Panc1 (cell line): ENCODE data around the gene C1QTNF12. TPM values are rescaled to one million over a fixed set of nuclear protein-coding genes. Genes with fewer than 3 reads are reported as not detected.
"Not testable (repeated sequence)": the region's sequence is repeated elsewhere in the genome, so short reads cannot be mapped to it uniquely, and the experiment has no call there.

Experiments used
- ATAC-seq: fragments of 200-7000 bp; cut with Tn5 transposase; 2 replicates; pipeline ENCODE4 v1.9.1; 2020; ENCODE audit warnings: mild to moderate bottlenecking, moderate library complexity
- BruUV-seq: library from RNA; stranded (reverse); fragments of 400-500 nt; replicated peaks from 2 replicates; lab custom pipeline; 2021; lab: Mats Ljungman, UMichigan
- CTCF ChIA-PET: fragments of 300-600 bp; sonication (Branson Sonifier 250); formaldehyde crosslinking; loops from one replicate; lab custom pipeline; 2022; ENCODE audit warnings: antibody characterized with exemption; lab: Charles Lee
- POLR2A ChIA-PET: fragments of 300-600 bp; sonication (Branson Sonifier 250); formaldehyde crosslinking; loops from one replicate; lab custom pipeline; 2022; ENCODE audit warnings: antibody characterized with exemption; lab: Charles Lee
- DNase-seq: peaks from one replicate; pipeline ENCODE4 v3.0.0-alpha.2; 2010; ENCODE audit warnings: low read depth, low spot score
- H3K27ac ChIP-seq: 2 replicates; pipeline ENCODE4 v1.5.1; 2011; ENCODE audit warnings: mild to moderate bottlenecking, low read length, inconsistent platforms
- H3K27me3 ChIP-seq: fragments of 200-500 bp; sonication (Bioruptor generic); 2 replicates; pipeline ENCODE4 v1.6.0; 2014; ENCODE audit warnings: low read length, inconsistent platforms; ENCODE audit not compliant: control insufficient read depth, insufficient read depth
- H3K36me3 ChIP-seq: fragments of 200-500 bp; sonication (Bioruptor generic); 2 replicates; pipeline ENCODE4 v1.5.1; 2014; ENCODE audit warnings: inconsistent platforms, mild to moderate bottlenecking, low read length, moderate library complexity; ENCODE audit not compliant: control insufficient read depth, insufficient read depth
- H3K4me1 ChIP-seq: 2 replicates; pipeline ENCODE4 v1.5.1; 2011; ENCODE audit warnings: inconsistent platforms, mild to moderate bottlenecking, low read length, moderate library complexity; ENCODE audit not compliant: control insufficient read depth, insufficient read depth
- H3K4me3 ChIP-seq, 2 experiments: 2 replicates each; pipeline ENCODE4 v1.5.1; 2011 to 2012; ENCODE audit warnings: low read depth in 2 of 2, low read length in 2 of 2, mild to moderate bottlenecking in 2 of 2, inconsistent platforms in 1 of 2, moderate library complexity in 1 of 2
- H3K9me3 ChIP-seq: fragments of 200-500 bp; sonication (Bioruptor generic); 2 replicates; pipeline ENCODE4 v1.5.1; 2014; ENCODE audit warnings: low read depth, mild to moderate bottlenecking, inconsistent platforms, low read length, moderate library complexity; ENCODE audit not compliant: control insufficient read depth, insufficient read depth
- POLR2AphosphoS5 ChIP-seq: IDR thresholded peaks from 2 replicates; pipeline ENCODE4 v1.6.1; 2012; ENCODE audit warnings: mild to moderate bottlenecking, low read depth, low read length, moderate library complexity
- SIN3A ChIP-seq: IDR thresholded peaks from 2 replicates; pipeline ENCODE4 v1.6.1; 2012; ENCODE audit warnings: low read depth, mild to moderate bottlenecking, low read length, moderate library complexity, borderline replicate concordance; ENCODE audit not compliant: insufficient read depth
- TCF7L2 ChIP-seq: IDR thresholded peaks from 2 replicates; pipeline ENCODE4 v1.6.1; 2011; ENCODE audit warnings: mild to moderate bottlenecking, low read depth, low read length, inconsistent platforms
- in situ Hi-C: cut with HindIII; loops from 2 replicates; pipeline ENCODE4 v1.10.0; 2016; ENCODE audit warnings: low sequenced_read_pairs, low pct_unique_long_range_greater_than_20kb
- intact Hi-C: fragments of 100-400 bp; cut with micrococcal nuclease; formaldehyde crosslinking; loops from one replicate; pipeline ENCODE4 v1.10.0; 2022; ENCODE audit not compliant: unreplicated experiment
- total RNA-seq: library from RNA; stranded (reverse); gene quantifications from one replicate; pipeline ENCODE4 v1.2.1, GENCODE V29; 2021; ENCODE audit not compliant: unreplicated experiment
- TF ChIP-seq, protein P1 (sequence below), 2 experiments: IDR thresholded peaks; 2 replicates each; pipeline ENCODE4 v1.6.1; 2011 to 2012; ENCODE audit warnings: low read depth in 2 of 2, control low read depth in 1 of 2, low read length in 1 of 2, mild to moderate bottlenecking in 1 of 2, moderate library complexity in 1 of 2; ENCODE audit not compliant: insufficient read depth in 1 of 2
- TF ChIP-seq, protein P2 (sequence below): fragments of 450-650 bp; IDR thresholded peaks from 2 replicates; pipeline ENCODE4 v1.5.1; 2017; ENCODE audit warnings: mild to moderate bottlenecking

The C1QTNF12 gene
- total RNA-seq, 1 experiment from 2014 or later = 41.4 TPM

DNA sequence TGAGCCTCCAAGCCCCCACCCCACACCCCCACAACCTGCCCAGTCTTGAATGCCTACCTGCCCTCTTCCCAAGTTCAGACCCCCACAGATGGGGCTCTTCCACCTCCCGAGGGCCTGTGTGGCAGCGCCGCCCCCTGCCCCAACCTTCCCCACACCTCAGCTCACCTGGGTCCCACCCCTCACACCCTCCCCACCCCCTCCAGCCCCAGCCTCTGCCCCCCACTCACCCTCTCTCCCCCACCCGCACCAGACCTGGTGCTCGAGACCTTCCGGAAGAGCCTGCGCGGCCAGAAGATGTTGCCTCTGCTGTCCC lies 49.4 kb downstream of the C1QTNF12 start:
- H3K4me3 ChIP-seq = no peak overlapping the region
- H3K36me3 ChIP-seq = no peaks in the 10 kb centered on the region
- no peaks in the 10 kb centered on the region for H3K4me1 ChIP-seq
- CTCF ChIA-PET = no interaction called here
- no TSS peak for BruUV-seq
- TF ChIP-seq TCF7L2 (no peak), POLR2AphosphoS5 (no peak), SIN3A (no peak)
- TF ChIP-seq, protein P1, sequence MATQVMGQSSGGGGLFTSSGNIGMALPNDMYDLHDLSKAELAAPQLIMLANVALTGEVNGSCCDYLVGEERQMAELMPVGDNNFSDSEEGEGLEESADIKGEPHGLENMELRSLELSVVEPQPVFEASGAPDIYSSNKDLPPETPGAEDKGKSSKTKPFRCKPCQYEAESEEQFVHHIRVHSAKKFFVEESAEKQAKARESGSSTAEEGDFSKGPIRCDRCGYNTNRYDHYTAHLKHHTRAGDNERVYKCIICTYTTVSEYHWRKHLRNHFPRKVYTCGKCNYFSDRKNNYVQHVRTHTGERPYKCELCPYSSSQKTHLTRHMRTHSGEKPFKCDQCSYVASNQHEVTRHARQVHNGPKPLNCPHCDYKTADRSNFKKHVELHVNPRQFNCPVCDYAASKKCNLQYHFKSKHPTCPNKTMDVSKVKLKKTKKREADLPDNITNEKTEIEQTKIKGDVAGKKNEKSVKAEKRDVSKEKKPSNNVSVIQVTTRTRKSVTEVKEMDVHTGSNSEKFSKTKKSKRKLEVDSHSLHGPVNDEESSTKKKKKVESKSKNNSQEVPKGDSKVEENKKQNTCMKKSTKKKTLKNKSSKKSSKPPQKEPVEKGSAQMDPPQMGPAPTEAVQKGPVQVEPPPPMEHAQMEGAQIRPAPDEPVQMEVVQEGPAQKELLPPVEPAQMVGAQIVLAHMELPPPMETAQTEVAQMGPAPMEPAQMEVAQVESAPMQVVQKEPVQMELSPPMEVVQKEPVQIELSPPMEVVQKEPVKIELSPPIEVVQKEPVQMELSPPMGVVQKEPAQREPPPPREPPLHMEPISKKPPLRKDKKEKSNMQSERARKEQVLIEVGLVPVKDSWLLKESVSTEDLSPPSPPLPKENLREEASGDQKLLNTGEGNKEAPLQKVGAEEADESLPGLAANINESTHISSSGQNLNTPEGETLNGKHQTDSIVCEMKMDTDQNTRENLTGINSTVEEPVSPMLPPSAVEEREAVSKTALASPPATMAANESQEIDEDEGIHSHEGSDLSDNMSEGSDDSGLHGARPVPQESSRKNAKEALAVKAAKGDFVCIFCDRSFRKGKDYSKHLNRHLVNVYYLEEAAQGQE (IDR thresholded peaks at IDR 0.05; ENCODE audit: insufficient read depth in 1 of 2, low read depth in 2 of 2, low read length in 1 of 2) = no peak
- TF ChIP-seq, protein P2, sequence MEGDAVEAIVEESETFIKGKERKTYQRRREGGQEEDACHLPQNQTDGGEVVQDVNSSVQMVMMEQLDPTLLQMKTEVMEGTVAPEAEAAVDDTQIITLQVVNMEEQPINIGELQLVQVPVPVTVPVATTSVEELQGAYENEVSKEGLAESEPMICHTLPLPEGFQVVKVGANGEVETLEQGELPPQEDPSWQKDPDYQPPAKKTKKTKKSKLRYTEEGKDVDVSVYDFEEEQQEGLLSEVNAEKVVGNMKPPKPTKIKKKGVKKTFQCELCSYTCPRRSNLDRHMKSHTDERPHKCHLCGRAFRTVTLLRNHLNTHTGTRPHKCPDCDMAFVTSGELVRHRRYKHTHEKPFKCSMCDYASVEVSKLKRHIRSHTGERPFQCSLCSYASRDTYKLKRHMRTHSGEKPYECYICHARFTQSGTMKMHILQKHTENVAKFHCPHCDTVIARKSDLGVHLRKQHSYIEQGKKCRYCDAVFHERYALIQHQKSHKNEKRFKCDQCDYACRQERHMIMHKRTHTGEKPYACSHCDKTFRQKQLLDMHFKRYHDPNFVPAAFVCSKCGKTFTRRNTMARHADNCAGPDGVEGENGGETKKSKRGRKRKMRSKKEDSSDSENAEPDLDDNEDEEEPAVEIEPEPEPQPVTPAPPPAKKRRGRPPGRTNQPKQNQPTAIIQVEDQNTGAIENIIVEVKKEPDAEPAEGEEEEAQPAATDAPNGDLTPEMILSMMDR = no peak
- no peak for ATAC-seq
- no peaks in the 10 kb centered on the region for H3K9me3 ChIP-seq
- POLR2A ChIA-PET = no interaction called here
- H3K27ac ChIP-seq = no peak overlapping the region
- no peaks in the 10 kb centered on the region for H3K27me3 ChIP-seq
- DNase-seq = no peak
- intact Hi-C loops = no loop called here
- in situ Hi-C loops = no loop called here

DNA sequence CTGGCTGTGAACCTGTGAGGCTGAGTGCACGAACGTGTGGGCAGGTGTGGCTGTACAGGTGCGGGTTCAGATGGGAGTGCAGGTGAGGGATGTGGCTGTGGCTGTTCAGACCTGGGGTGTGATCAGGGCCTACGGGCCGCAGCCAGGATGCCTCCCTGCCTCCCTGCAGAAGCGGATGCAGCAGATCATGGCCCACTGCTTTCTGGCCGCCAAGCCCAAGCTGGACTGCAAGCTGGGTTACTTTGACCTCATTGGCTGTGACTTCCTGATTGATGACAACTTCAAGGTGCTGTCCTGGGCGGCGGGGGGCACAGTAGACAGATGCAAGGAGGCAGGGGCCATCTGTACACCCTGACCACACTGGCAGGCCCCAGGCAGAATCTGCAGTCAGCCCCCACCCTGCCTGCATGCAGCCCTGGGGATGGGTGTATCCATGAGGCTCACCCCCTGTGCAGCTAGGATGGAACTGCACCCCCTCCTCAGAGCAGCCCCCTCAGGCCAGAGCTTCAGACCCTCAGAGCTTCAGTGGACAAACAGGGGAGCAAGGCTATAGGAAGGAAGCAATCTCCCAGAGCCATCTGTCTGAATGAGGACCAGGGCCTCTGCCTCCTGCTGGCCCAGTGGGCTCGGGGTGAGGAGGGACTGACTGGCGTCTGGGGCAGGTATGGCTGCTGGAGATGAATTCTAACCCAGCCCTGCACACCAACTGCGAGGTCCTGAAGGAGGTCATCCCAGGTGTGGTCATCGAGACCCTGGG lies 49.9 kb downstream of the C1QTNF12 start:
- in situ Hi-C loops = no loop called here
- Histone ChIP-seq H3K4me1 (no peaks in the 10 kb centered on the region), H3K27me3 (no peaks in the 10 kb centered on the region), H3K27ac (no peak overlapping the region), H3K4me3 (no peak overlapping the region), H3K9me3 (no peaks in the 10 kb centered on the region), H3K36me3 (no peaks in the 10 kb centered on the region)
- ChIA-PET CTCF (no interaction called here), POLR2A (no interaction called here)
- intact Hi-C loops = no loop called here
- TF ChIP-seq TCF7L2 (no peak), SIN3A (no peak), POLR2AphosphoS5 (no peak)
- TF ChIP-seq, protein P2 = no peak
- TF ChIP-seq, protein P1 (IDR thresholded peaks at IDR 0.05; ENCODE audit: insufficient read depth in 1 of 2, low read depth in 2 of 2, low read length in 1 of 2) = no peak
- DNase-seq (no peak), ATAC-seq (no peak)
- BruUV-seq = no TSS peak

DNA sequence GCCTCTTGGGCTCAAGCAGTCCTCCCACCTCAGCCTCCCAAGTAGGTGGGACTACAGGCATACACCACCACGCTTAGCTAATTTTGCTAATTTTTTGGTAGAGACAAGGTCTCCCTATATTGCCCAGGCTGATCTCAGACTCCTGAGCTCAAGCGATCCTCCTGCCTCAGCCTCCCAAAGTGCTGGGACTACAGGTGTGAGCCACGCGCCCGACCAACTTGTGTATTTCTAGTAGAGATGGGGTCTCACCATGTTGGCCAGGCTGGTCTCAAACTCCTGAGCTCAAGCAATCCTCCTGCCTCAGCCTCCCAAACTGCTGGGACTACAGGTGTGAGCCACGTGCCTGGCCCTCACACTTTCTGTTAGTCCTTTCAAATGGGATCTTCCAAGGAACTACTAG lies 50.8 kb downstream of the C1QTNF12 start:
- H3K27me3 ChIP-seq, in situ Hi-C loops, CTCF ChIA-PET, H3K4me3 ChIP-seq, H3K36me3 ChIP-seq, H3K4me1 ChIP-seq, H3K27ac ChIP-seq, intact Hi-C loops, H3K9me3 ChIP-seq, BruUV-seq, ATAC-seq, DNase-seq, POLR2A ChIA-PET: not testable (repeated sequence)
